Activated CD8-positive, alpha-beta T cell treated with anti-CD3 and anti-CD28 coated beads for 36 hours (primary cell): ENCODE results near the gene VSTM4. TPM values are rescaled to one million over a fixed set of nuclear protein-coding genes. Genes with fewer than 3 reads are reported as not detected.

Experiments
- ATAC-seq: fragments of 200-7000 bp; cut with Tn5 transposase; one replicate; pipeline ENCODE4 v1.10.0; 2021; ENCODE audit warnings: mild to moderate bottlenecking, moderate library complexity
- CTCF ChIA-PET: fragments of 350-600 bp; sonication (Branson Sonifier 250); formaldehyde crosslinking; loops from one replicate; lab custom pipeline; 2021; ENCODE audit warnings: antibody characterized with exemption; lab: Charles Lee
- POLR2A ChIA-PET: fragments of 350-600 bp; sonication (Branson Sonifier 250); formaldehyde crosslinking; loops from one replicate; lab custom pipeline; 2021; ENCODE audit warnings: antibody characterized with exemption; lab: Charles Lee
- DNase-seq: peaks from one replicate; pipeline ENCODE4 v3.0.0-alpha.2; 2020
- H3K27ac Mint-ChIP-seq: one replicate; pipeline ENCODE4 v1.8.0; 2021; ENCODE audit warnings: mild to moderate bottlenecking, mixed read lengths
- H3K27me3 Mint-ChIP-seq: one replicate; pipeline ENCODE4 v1.8.0; 2021; ENCODE audit warnings: mixed read lengths
- H3K36me3 Mint-ChIP-seq: one replicate; pipeline ENCODE4 v1.8.0; 2021; ENCODE audit warnings: low read depth, mixed read lengths
- H3K4me1 Mint-ChIP-seq: one replicate; pipeline ENCODE4 v1.8.0; 2021; ENCODE audit warnings: low read depth, mixed read lengths
- H3K4me3 Mint-ChIP-seq: one replicate; pipeline ENCODE4 v1.8.0; 2021; ENCODE audit warnings: mild to moderate bottlenecking, moderate library complexity, mixed read lengths
- H3K9me3 Mint-ChIP-seq: one replicate; pipeline ENCODE4 v1.8.0; 2021; ENCODE audit warnings: mixed read lengths
- intact Hi-C: fragments of 100-400 bp; cut with micrococcal nuclease; formaldehyde crosslinking; loops from one replicate; pipeline ENCODE4 v1.10.0; 2022
- total RNA-seq, 2 experiments: library from RNA; stranded (reverse); gene quantifications; one replicate each; pipeline ENCODE4 v1.2.3, GENCODE V29; 2021
- TF ChIP-seq, protein P1 (sequence below): fragments of 200-600 bp; IDR thresholded peaks from one replicate; pipeline ENCODE4 v1.8.0; 2022; ENCODE audit warnings: antibody characterized with exemption, mild to moderate bottlenecking

The VSTM4 gene
- total RNA-seq, 2 experiments from 2014 or later = 0.04 to 0.09 TPM

DNA sequence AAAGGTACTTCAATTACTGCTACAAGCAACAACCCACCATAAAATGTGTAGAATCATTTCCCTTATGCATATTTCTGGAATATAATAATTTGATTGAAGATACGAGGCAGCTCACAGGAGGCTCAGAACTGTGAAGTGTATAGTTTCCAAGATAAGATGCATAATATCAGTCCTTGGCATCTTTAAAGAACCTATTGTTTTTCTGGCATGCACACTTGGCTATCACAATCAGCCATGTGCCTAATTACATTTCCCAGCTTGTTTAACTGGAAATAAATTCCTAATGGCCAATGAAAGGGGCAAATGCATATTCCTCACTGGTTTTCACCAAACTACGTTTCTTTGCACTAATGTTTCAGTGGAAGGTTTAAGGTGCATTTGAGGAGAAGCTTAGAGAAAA, 92.3 kb downstream of the VSTM4 start:
- intact Hi-C loops = no loop called here
- TF ChIP-seq, protein P1, sequence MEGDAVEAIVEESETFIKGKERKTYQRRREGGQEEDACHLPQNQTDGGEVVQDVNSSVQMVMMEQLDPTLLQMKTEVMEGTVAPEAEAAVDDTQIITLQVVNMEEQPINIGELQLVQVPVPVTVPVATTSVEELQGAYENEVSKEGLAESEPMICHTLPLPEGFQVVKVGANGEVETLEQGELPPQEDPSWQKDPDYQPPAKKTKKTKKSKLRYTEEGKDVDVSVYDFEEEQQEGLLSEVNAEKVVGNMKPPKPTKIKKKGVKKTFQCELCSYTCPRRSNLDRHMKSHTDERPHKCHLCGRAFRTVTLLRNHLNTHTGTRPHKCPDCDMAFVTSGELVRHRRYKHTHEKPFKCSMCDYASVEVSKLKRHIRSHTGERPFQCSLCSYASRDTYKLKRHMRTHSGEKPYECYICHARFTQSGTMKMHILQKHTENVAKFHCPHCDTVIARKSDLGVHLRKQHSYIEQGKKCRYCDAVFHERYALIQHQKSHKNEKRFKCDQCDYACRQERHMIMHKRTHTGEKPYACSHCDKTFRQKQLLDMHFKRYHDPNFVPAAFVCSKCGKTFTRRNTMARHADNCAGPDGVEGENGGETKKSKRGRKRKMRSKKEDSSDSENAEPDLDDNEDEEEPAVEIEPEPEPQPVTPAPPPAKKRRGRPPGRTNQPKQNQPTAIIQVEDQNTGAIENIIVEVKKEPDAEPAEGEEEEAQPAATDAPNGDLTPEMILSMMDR = no peak
- Mint-ChIP-seq H3K4me1 (no peaks in the 10 kb centered on the region), H3K36me3 (no peaks in the 10 kb centered on the region), H3K27me3 (peaks cover 3% of the 10 kb centered on the region), H3K9me3 (no peaks in the 10 kb centered on the region), H3K27ac (no peak overlapping the region), H3K4me3 (no peak overlapping the region)
- DNase-seq (no peak), ATAC-seq (no peak)
- ChIA-PET CTCF (no interaction called here), POLR2A (no interaction called here)

DNA sequence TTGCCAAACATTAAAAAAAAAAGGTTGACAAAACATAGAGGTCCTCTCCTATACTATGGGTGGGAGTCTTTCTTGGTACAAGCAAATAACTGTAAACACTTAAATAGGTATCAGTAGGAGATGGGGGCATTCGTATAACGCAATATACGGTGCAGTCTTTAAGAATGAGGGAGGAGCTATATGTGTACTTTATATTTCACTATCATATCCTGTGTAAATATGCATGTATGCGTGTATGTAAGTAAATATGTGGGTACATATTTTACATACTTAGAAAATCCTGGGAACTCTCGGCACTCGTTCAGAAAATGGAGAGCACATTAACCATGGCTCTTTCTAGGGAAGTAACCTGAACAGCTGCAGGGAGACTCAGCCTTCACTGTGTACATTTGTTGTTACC, 93.6 kb downstream of the VSTM4 start:
- CTCF ChIA-PET = no interaction called here
- ATAC-seq (no peak), DNase-seq (no peak)
- Mint-ChIP-seq H3K27me3 (peaks cover 4% of the 10 kb centered on the region), H3K36me3 (no peaks in the 10 kb centered on the region), H3K9me3 (no peaks in the 10 kb centered on the region), H3K27ac (no peak overlapping the region), H3K4me3 (no peak overlapping the region), H3K4me1 (no peaks in the 10 kb centered on the region)
- TF ChIP-seq, protein P1 = no peak
- intact Hi-C loops = no loop called here
- POLR2A ChIA-PET = interaction anchor here (0.7 kb wide), 1 partner anchor 59 kb away, joined by 4 read pairs; no protein-coding TSS in a partner anchor

DNA sequence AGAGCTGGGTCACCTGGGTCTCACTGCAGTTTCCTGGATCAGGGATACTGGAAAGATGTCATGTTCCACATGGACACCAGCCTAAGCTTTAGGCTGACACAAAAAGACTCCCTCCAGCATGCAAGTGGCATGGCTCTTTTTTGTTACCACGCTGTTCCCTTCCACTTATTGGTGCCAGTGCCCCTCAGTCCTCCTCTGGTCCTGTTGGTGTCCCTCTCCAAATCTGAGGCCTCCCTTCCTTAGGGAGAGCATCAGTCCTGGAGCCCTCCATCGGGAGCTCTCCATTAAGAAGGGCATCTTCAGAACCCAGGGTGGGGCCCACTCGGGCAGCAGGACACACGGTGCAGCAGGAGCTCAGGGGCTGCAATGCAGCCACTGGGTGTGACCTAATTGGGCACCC, 99.6 kb downstream of the VSTM4 start:
- H3K4me3 Mint-ChIP-seq = no peak overlapping the region
- H3K9me3 Mint-ChIP-seq = no peaks in the 10 kb centered on the region
- DNase-seq (no peak), ATAC-seq (no peak)
- no peaks in the 10 kb centered on the region for H3K36me3 Mint-ChIP-seq
- intact Hi-C loops = no loop called here
- POLR2A ChIA-PET = no interaction called here
- H3K27me3 Mint-ChIP-seq = peaks cover 7% of the 10 kb centered on the region
- TF ChIP-seq, protein P1 = no peak
- no peak overlapping the region for H3K27ac Mint-ChIP-seq
- CTCF ChIA-PET = no interaction called here
- no peaks in the 10 kb centered on the region for H3K4me1 Mint-ChIP-seq

DNA sequence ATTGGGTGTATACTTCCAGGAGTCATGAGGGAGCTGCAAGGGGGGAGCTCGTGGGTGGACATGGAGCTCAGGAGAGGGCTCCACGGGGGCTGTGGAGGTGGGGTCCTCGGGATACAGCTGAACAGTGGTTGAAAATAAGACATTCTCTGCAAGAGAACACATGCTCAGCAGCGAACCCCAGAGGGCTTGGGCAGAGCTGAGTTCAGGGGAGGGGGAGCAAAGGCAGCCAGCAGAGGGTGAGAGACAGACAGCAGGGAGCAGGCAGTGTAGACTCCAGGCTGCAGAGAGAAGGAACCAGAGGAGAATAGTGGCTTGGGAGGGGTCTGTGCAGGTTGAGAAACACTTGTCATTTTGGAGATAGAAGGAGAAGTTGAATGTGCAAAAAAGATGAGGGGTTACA, 102.7 kb downstream of the VSTM4 start:
- Mint-ChIP-seq H3K9me3 (no peaks in the 10 kb centered on the region), H3K4me1 (no peaks in the 10 kb centered on the region), H3K27me3 (peaks cover 4% of the 10 kb centered on the region), H3K27ac (no peak overlapping the region), H3K4me3 (no peak overlapping the region), H3K36me3 (no peaks in the 10 kb centered on the region)
- POLR2A ChIA-PET = no interaction called here
- ATAC-seq (no peak), DNase-seq (no peak)
- CTCF ChIA-PET = no interaction called here
- intact Hi-C loops = no loop called here
- TF ChIP-seq, protein P1 = no peak

- POLR2A ChIA-PET = no interaction called here
- no peak overlapping the region for H3K27ac Mint-ChIP-seq
- ATAC-seq (no peak), DNase-seq (no peak)
- CTCF ChIA-PET = no interaction called here
- no peaks in the 10 kb centered on the region for H3K9me3 Mint-ChIP-seq
- H3K4me1 Mint-ChIP-seq = no peaks in the 10 kb centered on the region
- intact Hi-C loops = no loop called here
- peaks cover 3% of the 10 kb centered on the region for H3K27me3 Mint-ChIP-seq
- no peak overlapping the region for H3K4me3 Mint-ChIP-seq
- no peaks in the 10 kb centered on the region for H3K36me3 Mint-ChIP-seq
- TF ChIP-seq, protein P1 = no peak
These were observed 103.6 kb downstream of the VSTM4 start for GRCh38 chr10:49011756-49012155.
